A549 (cell line): ENCODE data around the gene CLEC16A. TPM values are rescaled to one million over a fixed set of nuclear protein-coding genes. Genes with fewer than 3 reads are reported as not detected.

Experiments
- ATAC-seq, 2 experiments: fragments of 200-7000 bp in 1 of 2; fragments of >200 bp in 1 of 2; cut with Nextera tagmentation in 1 of 2; cut with Tn5 transposase in 1 of 2; 3 replicates each; pipeline versions ENCODE4 v1.8.0 to v1.9.1; 2018 to 2020; ENCODE audit warnings: mild to moderate bottlenecking in 1 of 2, moderate library complexity in 1 of 2
- CTCF ChIA-PET: fragments of 300-600 bp; sonication (Branson Sonifier 250); formaldehyde crosslinking; extraction: SDS; loops from one replicate; lab custom pipeline; 2021; ENCODE audit warnings: antibody characterized with exemption, inconsistent platforms; lab: Yijun Ruan, JAX
- POLR2A ChIA-PET: fragments of 350-600 bp; formaldehyde crosslinking; extraction: SDS; loops from one replicate; lab custom pipeline; 2021; ENCODE audit warnings: antibody characterized with exemption, inconsistent platforms; lab: Yijun Ruan, JAX
- DNase-seq, 2 experiments: peaks; one replicate each; pipeline versions ENCODE4 v3.0.0 to v3.0.0-alpha.2; 2011 to 2016; ENCODE audit warnings: low read depth in 1 of 2, low spot score in 1 of 2
- FAIRE-seq: peaks from 2 replicates; lab custom pipeline; 2011; peaks lifted over from hg19 to GRCh38; lab: Jason Lieb, UNC
- H3K27ac ChIP-seq, 2 experiments: fragments of >200 bp; sonication (Bioruptor Twin); formaldehyde crosslinking; 3 replicates each; pipeline ENCODE4 v1.5.1; 2016 to 2017
- H3K4me1 ChIP-seq: fragments of >200 bp; sonication (Bioruptor Twin); formaldehyde crosslinking; 3 replicates; pipeline ENCODE4 v1.6.1; 2016
- H3K4me2 ChIP-seq: fragments of >200 bp; sonication (Bioruptor Twin); formaldehyde crosslinking; 3 replicates; pipeline ENCODE4 v1.6.1; 2016
- H3K4me3 ChIP-seq: fragments of >200 bp; sonication (Bioruptor Twin); formaldehyde crosslinking; 3 replicates; pipeline ENCODE4 v1.5.1; 2016
- H3K9me3 ChIP-seq: fragments of >200 bp; sonication (Bioruptor Twin); formaldehyde crosslinking; 3 replicates; pipeline ENCODE4 v1.6.1; 2016
- BHLHE40 ChIP-seq: IDR thresholded peaks from 2 replicates; pipeline ENCODE4 v1.6.1; 2012; ENCODE audit warnings: low read depth, low read length, inconsistent platforms
- CBX2 ChIP-seq: fragments of 200-600 bp; sonication (generic); IDR thresholded peaks from 2 replicates; pipeline ENCODE4 v1.6.1; 2016; ENCODE audit warnings: low read depth, mild to moderate bottlenecking, borderline replicate concordance
- CBX8 ChIP-seq: fragments of 200-600 bp; sonication (generic); IDR thresholded peaks from 2 replicates; pipeline ENCODE4 v1.6.1; 2016
- ESRRA ChIP-seq: fragments of 150-350 bp; IDR thresholded peaks from 2 replicates; pipeline ENCODE4 v1.6.1; 2014; ENCODE audit warnings: mild to moderate bottlenecking, low read length, borderline replicate concordance
- FOSB ChIP-seq: fragments of 250-450 bp; sonication (Bioruptor Pico); IDR thresholded peaks from 2 replicates; pipeline ENCODE4 v1.5.0; 2020; ENCODE audit warnings: mild to moderate bottlenecking, moderate library complexity
- HMGXB4 ChIP-seq: fragments of 250-450 bp; sonication (Bioruptor Pico); IDR thresholded peaks from 2 replicates; pipeline ENCODE4 v1.5.0; 2021; ENCODE audit warnings: mild to moderate bottlenecking, moderate library complexity, borderline replicate concordance
- JUNB ChIP-seq: fragments of >200 bp; sonication (Bioruptor Twin); formaldehyde crosslinking; IDR thresholded peaks from 2 replicates; pipeline ENCODE4 v1.6.1; 2016
- NFE2L2 ChIP-seq: fragments of 150-350 bp; conservative IDR thresholded peaks from 2 replicates; pipeline ENCODE4 v1.6.1; 2014; ENCODE audit warnings: low read length
- NR3C1 ChIP-seq: fragments of >200 bp; sonication (Bioruptor Twin); formaldehyde crosslinking; IDR thresholded peaks from 3 replicates; pipeline ENCODE4 v1.6.1; 2017
- POLR2AphosphoS2 ChIP-seq: conservative IDR thresholded peaks from 2 replicates; pipeline ENCODE4 v1.6.1; 2012; ENCODE audit warnings: low read length, improper control_type of control experiment, inconsistent platforms
- RARB ChIP-seq: fragments of 250-450 bp; sonication (Bioruptor Pico); IDR thresholded peaks from 2 replicates; pipeline ENCODE4 v1.8.0; 2021; ENCODE audit warnings: mild to moderate bottlenecking, moderate library complexity
- SMC3 ChIP-seq: fragments of >200 bp; sonication (Bioruptor Twin); formaldehyde crosslinking; IDR thresholded peaks from 3 replicates; pipeline ENCODE4 v1.6.1; 2018; ENCODE audit warnings: inconsistent platforms
- SREBF2 ChIP-seq: fragments of 450-650 bp; IDR thresholded peaks from 2 replicates; pipeline ENCODE4 v1.6.1; 2014; ENCODE audit warnings: mild to moderate bottlenecking, moderate library complexity
- ZFP36 ChIP-seq: fragments of 450-650 bp; IDR thresholded peaks from 2 replicates; pipeline ENCODE4 v1.6.1; 2014; ENCODE audit warnings: borderline replicate concordance; ENCODE audit not compliant: partially characterized antibody
- WGBS: methylation state at CpG from one replicate; pipeline ENCODE4 v1.1.6; 2017; ENCODE audit errors: missing lambda C conversion rate; 5-methylcytosine and 5-hydroxymethylcytosine counted together
- polyA plus RNA-seq, 4 experiments: library from polyadenylated mRNA; depleted of rRNA in 3 of 4; stranded (reverse); fragments of >200 nt; fragmentation: RNase III in 1 of 4; extraction: RNeasy Plus Mini Kit Qiagen cat#74134 plus additional on column Dnase treatment in 1 of 4; gene quantifications; 2 replicates in 3 of 4; 3 replicates in 1 of 4; pipeline ENCODE4 v1.2.3, GENCODE V29; 2011 to 2017
- TF ChIP-seq, protein P1 (sequence below): fragments of 250-450 bp; sonication (Bioruptor Pico); IDR thresholded peaks from 2 replicates; pipeline ENCODE4 v1.5.0; 2020; ENCODE audit warnings: low read depth, mild to moderate bottlenecking, moderate library complexity
- TF ChIP-seq, protein P2 (sequence below): fragments of >200 bp; sonication (Bioruptor Twin); formaldehyde crosslinking; IDR thresholded peaks from 3 replicates; pipeline ENCODE4 v1.6.1; 2016

The CLEC16A gene
- polyA plus RNA-seq, 2 of the 4 experiments (the other 2 are of a cell fraction) = 8.3 to 10.4 TPM

DNA sequence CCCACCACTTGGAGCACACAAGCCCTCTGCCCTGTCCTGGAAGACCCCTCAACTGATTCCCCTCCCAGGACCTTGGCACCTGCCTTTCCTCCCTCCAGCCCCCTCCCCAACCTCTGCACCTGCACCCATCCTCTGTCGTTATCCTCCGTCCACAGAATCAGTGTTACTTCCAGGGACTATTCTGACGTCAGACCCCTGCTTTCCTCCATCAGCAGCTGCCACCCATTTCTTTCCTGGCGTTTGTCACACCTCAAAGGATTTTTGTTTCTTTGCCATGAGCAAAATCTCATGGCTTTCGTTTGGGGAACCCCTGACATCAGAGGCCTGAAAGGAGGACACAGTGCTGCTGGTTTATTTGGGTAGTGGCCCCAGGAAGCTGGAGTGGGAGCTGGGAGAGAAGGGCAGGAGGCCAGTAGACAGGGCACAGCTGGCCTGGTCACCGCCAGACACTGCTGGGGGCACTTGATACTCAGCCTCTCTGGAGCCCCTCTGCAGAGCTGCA, 243.2 kb downstream of the CLEC16A start:
- no peak overlapping the region for H3K4me2 ChIP-seq
- CTCF ChIA-PET = no interaction called here
- no peak overlapping the region for H3K4me3 ChIP-seq
- H3K9me3 ChIP-seq = no peaks in the 10 kb centered on the region
- H3K27ac ChIP-seq = no peak overlapping the region
- no peak for TF ChIP-seq POLR2AphosphoS2
- H3K4me1 ChIP-seq = 0 out of 3 replicates have a peak, but pooled peaks cover 4% of the 10 kb centered on the region
- no peak for ATAC-seq
- POLR2A ChIA-PET = no interaction called here
- WGBS = 66% methylated on average over 6 of the region's 6 CpGs
- no peak for DNase-seq
- FAIRE-seq = no peak

GRCh38 chr16:11188801-11189740, 244.7 kb downstream of the CLEC16A start:
- TF ChIP-seq NR3C1 (no peak), ESRRA (no peak), RARB (no peak), HMGXB4 (CRISPR knock-in tag) (no peak), FOSB (CRISPR knock-in tag) (no peak)
- TF ChIP-seq, protein P1, sequence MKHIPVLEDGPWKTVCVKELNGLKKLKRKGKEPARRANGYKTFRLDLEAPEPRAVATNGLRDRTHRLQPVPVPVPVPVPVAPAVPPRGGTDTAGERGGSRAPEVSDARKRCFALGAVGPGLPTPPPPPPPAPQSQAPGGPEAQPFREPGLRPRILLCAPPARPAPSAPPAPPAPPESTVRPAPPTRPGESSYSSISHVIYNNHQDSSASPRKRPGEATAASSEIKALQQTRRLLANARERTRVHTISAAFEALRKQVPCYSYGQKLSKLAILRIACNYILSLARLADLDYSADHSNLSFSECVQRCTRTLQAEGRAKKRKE (CRISPR knock-in tag) = no peak
- 77% methylated on average over 23 of the region's 23 CpGs for WGBS
- Histone ChIP-seq H3K4me3 (no peak overlapping the region), H3K27ac (no peak overlapping the region), H3K9me3 (no peaks in the 10 kb centered on the region), H3K4me1 (0 out of 3 replicates have a peak, but pooled peaks cover 4% of the 10 kb centered on the region), H3K4me2 (no peak overlapping the region)
- CTCF ChIA-PET = interaction anchor here (0.9 to 1.6 kb wide), 4 partner anchors 16 to 225 kb away, joined by 3 read pairs; no protein-coding TSS in a partner anchor
- POLR2A ChIA-PET = no interaction called here
- ATAC-seq (no peak), FAIRE-seq (no peak), DNase-seq (no peak)

- ATAC-seq = no peak
- no peak for FAIRE-seq
- 0 out of 3 replicates have a peak, but pooled peaks cover 4% of the 10 kb centered on the region for H3K4me1 ChIP-seq
- TF ChIP-seq ESRRA (no peak), RARB (no peak), ZFP36 (no peak), JUNB (no peak), CBX2 (no peak), CBX8 (no peak), SMC3 (no peak), NFE2L2 (no peak), BHLHE40 (no peak), SREBF2 (no peak)
- TF ChIP-seq, protein P2, sequence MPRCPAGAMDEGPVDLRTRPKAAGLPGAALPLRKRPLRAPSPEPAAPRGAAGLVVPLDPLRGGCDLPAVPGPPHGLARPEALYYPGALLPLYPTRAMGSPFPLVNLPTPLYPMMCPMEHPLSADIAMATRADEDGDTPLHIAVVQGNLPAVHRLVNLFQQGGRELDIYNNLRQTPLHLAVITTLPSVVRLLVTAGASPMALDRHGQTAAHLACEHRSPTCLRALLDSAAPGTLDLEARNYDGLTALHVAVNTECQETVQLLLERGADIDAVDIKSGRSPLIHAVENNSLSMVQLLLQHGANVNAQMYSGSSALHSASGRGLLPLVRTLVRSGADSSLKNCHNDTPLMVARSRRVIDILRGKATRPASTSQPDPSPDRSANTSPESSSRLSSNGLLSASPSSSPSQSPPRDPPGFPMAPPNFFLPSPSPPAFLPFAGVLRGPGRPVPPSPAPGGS = no peak
- TF ChIP-seq, all 56 proteins: peak for 0
- CTCF ChIA-PET = interaction anchor here (0.7 to 1.1 kb wide), 4 partner anchors 11 to 227 kb away, joined by 3 to 4 read pairs (median 3); no protein-coding TSS in a partner anchor
- 78% methylated on average over 11 of the region's 15 CpGs for WGBS
- POLR2A ChIA-PET = no interaction called here
- Histone ChIP-seq H3K9me3 (no peaks in the 10 kb centered on the region), H3K4me3 (no peak overlapping the region), H3K4me2 (no peak overlapping the region), H3K27ac (no peak overlapping the region)
- no peak for DNase-seq
Measured at GRCh38 chr16:11190588-11191560, 246.5 kb downstream of the CLEC16A start.
